H9 (cell line): Measurements from ENCODE around the gene ITIH4. TPM values are rescaled to one million over a fixed set of nuclear protein-coding genes. Genes with fewer than 3 reads are reported as not detected.

ENCODE experiments used
- DNase-seq: peaks from one replicate; pipeline ENCODE4 v3.0.0-alpha.2; 2017
- H2AFZ ChIP-seq: one replicate; pipeline ENCODE4 v1.6.1; 2013; ENCODE audit warnings: mild to moderate bottlenecking, low read length, control low read depth, moderate library complexity
- H2AK5ac ChIP-seq: 2 replicates; pipeline ENCODE4 v1.6.1; 2013; ENCODE audit warnings: low read length, control low read depth, mixed read lengths; ENCODE audit not compliant: insufficient read length
- H2BK120ac ChIP-seq: one replicate; pipeline ENCODE4 v1.6.1; 2013; ENCODE audit warnings: low read depth, mild to moderate bottlenecking, low read length, control low read depth, inconsistent platforms; ENCODE audit not compliant: poor library complexity, severe bottlenecking
- H2BK12ac ChIP-seq: 2 replicates; pipeline ENCODE4 v1.6.1; 2013; ENCODE audit warnings: low read length, control low read depth, mixed read lengths, low read depth; ENCODE audit not compliant: insufficient read length
- H2BK15ac ChIP-seq: 2 replicates; pipeline ENCODE4 v1.6.1; 2013; ENCODE audit warnings: low read depth, low read length, control low read depth
- H2BK20ac ChIP-seq: one replicate; pipeline ENCODE4 v1.6.1; 2013; ENCODE audit warnings: low read depth, mild to moderate bottlenecking, low read length, control low read depth, inconsistent platforms; ENCODE audit not compliant: poor library complexity, severe bottlenecking
- H2BK5ac ChIP-seq: 2 replicates; pipeline ENCODE4 v1.6.1; 2013; ENCODE audit warnings: low read length, control low read depth, mixed read lengths; ENCODE audit not compliant: insufficient read length
- H3K14ac ChIP-seq: 2 replicates; pipeline ENCODE4 v1.6.1; 2013; ENCODE audit warnings: low read length, control low read depth; ENCODE audit not compliant: insufficient read depth
- H3K18ac ChIP-seq: 2 replicates; pipeline ENCODE4 v1.6.1; 2013; ENCODE audit warnings: low read depth, mild to moderate bottlenecking, mixed read lengths, low read length, control low read depth; ENCODE audit not compliant: insufficient read length
- H3K23ac ChIP-seq: 2 replicates; pipeline ENCODE4 v1.6.1; 2013; ENCODE audit warnings: low read length, control low read depth, mixed read lengths, low read depth; ENCODE audit not compliant: insufficient read length
- H3K23me2 ChIP-seq: 2 replicates; pipeline ENCODE4 v1.6.1; 2013; ENCODE audit warnings: low read depth, mild to moderate bottlenecking, mixed read lengths, low read length, control low read depth; ENCODE audit not compliant: insufficient read length, poor library complexity, severe bottlenecking
- H3K27ac ChIP-seq: 2 replicates; pipeline ENCODE4 v1.5.1; 2013; ENCODE audit warnings: low read length, control low read depth, mixed read lengths, low read depth; ENCODE audit not compliant: insufficient read length
- H3K27me3 ChIP-seq: 2 replicates; pipeline ENCODE4 v1.6.1; 2013; ENCODE audit warnings: low read length, control low read depth, inconsistent platforms; ENCODE audit not compliant: insufficient read depth
- H3K4ac ChIP-seq: 2 replicates; pipeline ENCODE4 v1.6.1; 2013; ENCODE audit warnings: low read depth, mild to moderate bottlenecking, control low read depth, inconsistent platforms, low read length, moderate library complexity
- H3K4me1 ChIP-seq: 2 replicates; pipeline ENCODE4 v1.6.1; 2013; ENCODE audit warnings: low read length, control low read depth, inconsistent platforms; ENCODE audit not compliant: insufficient read depth
- H3K4me2 ChIP-seq: 2 replicates; pipeline ENCODE4 v1.6.1; 2013; ENCODE audit warnings: low read length, control low read depth, mixed read lengths; ENCODE audit not compliant: insufficient read length, insufficient read depth
- H3K56ac ChIP-seq: 2 replicates; pipeline ENCODE4 v1.6.1; 2013; ENCODE audit warnings: low read depth, mild to moderate bottlenecking, mixed read lengths, low read length, control low read depth; ENCODE audit not compliant: insufficient read length
- H3K79me1 ChIP-seq: 2 replicates; pipeline ENCODE4 v1.6.1; 2013; ENCODE audit warnings: low read depth, mild to moderate bottlenecking, moderate library complexity, low read length, control low read depth, inconsistent platforms; ENCODE audit not compliant: insufficient read depth, poor library complexity, severe bottlenecking
- H3K79me2 ChIP-seq: 2 replicates; pipeline ENCODE4 v1.6.1; 2013; ENCODE audit warnings: low read length, control low read depth, inconsistent platforms; ENCODE audit not compliant: insufficient read depth
- H3K9ac ChIP-seq: 2 replicates; pipeline ENCODE4 v1.6.1; 2013; ENCODE audit warnings: low read length, control low read depth, mixed read lengths; ENCODE audit not compliant: insufficient read length; ENCODE audit errors: extremely low read depth
- H3K9me3 ChIP-seq: one replicate; pipeline ENCODE4 v1.6.1; 2013; ENCODE audit warnings: low read depth, low read length, inconsistent platforms; ENCODE audit not compliant: control insufficient read depth
- H3T11ph ChIP-seq: one replicate; pipeline ENCODE4 v1.6.1; 2013; ENCODE audit warnings: mild to moderate bottlenecking, low read length, control low read depth, inconsistent platforms
- H4K20me1 ChIP-seq: one replicate; pipeline ENCODE4 v1.6.1; 2013; ENCODE audit not compliant: control insufficient read depth, insufficient read length, insufficient read depth
- H4K5ac ChIP-seq: 2 replicates; pipeline ENCODE4 v1.6.1; 2013; ENCODE audit warnings: low read depth, mild to moderate bottlenecking, mixed read lengths, low read length, control low read depth; ENCODE audit not compliant: insufficient read length
- H4K8ac ChIP-seq: replicated peaks from 2 replicates; pipeline ENCODE4 v1.6.1; 2013; ENCODE audit warnings: low read length, control low read depth, mixed read lengths, low read depth; ENCODE audit not compliant: insufficient read length
- H4K91ac ChIP-seq: 2 replicates; pipeline ENCODE4 v1.6.1; 2013; ENCODE audit warnings: low read depth, mild to moderate bottlenecking, moderate library complexity, mixed read lengths, low read length, control low read depth; ENCODE audit not compliant: insufficient read length
- H3K27ac Mint-ChIP-seq, 3 experiments: 2 replicates in 2 of 3; 3 replicates in 1 of 3; pipeline ENCODE4 v1.8.0; 2020 to 2021; ENCODE audit warnings: mixed read lengths in 3 of 3, mild to moderate bottlenecking in 1 of 3, moderate library complexity in 1 of 3
- H3K27me3 Mint-ChIP-seq: 2 replicates; pipeline ENCODE4 v1.8.0; 2021; ENCODE audit warnings: low read depth, mild to moderate bottlenecking, moderate library complexity, mixed read lengths
- H3K36me3 Mint-ChIP-seq, 3 experiments: 2 replicates in 2 of 3; 3 replicates in 1 of 3; pipeline ENCODE4 v1.8.0; 2020 to 2021; ENCODE audit warnings: low read depth in 3 of 3, mixed read lengths in 3 of 3; ENCODE audit not compliant: insufficient read depth in 1 of 3
- H3K4me1 Mint-ChIP-seq, 2 experiments: 2 replicates each; pipeline ENCODE4 v1.8.0; 2020; ENCODE audit warnings: mixed read lengths in 2 of 2
- H3K4me3 Mint-ChIP-seq, 2 experiments: 2 replicates in 1 of 2; 3 replicates in 1 of 2; pipeline ENCODE4 v1.8.0; 2020 to 2021; ENCODE audit warnings: mild to moderate bottlenecking in 2 of 2, mixed read lengths in 2 of 2, moderate library complexity in 1 of 2
- H3K9me3 Mint-ChIP-seq, 2 experiments: 2 replicates in 1 of 2; 3 replicates in 1 of 2; pipeline ENCODE4 v1.8.0; 2020; ENCODE audit warnings: mild to moderate bottlenecking in 2 of 2, mixed read lengths in 2 of 2, moderate library complexity in 1 of 2
- WGBS: extraction: QIAGEN DNeasy Blood & Tissue Kit; methylation state at CpG from one replicate; pipeline ENCODE4 v1.1.7; 2013; ENCODE audit warnings: missing lambda C conversion rate, low lambda C conversion rate, mixed read lengths; ENCODE audit not compliant: insufficient read length; ENCODE audit errors: extremely low coverage; 5-methylcytosine and 5-hydroxymethylcytosine counted together
- total RNA-seq: library from RNA; stranded (reverse); gene quantifications from 2 replicates; pipeline ENCODE4 v1.2.1, GENCODE V29; 2021
- TF ChIP-seq, protein P1 (sequence below): fragments of 200-600 bp; sonication (generic); conservative IDR thresholded peaks from 3 replicates; pipeline ENCODE4 v1.8.0; 2021; ENCODE audit warnings: antibody characterized with exemption, mild to moderate bottlenecking

The ITIH4 gene
- total RNA-seq, 1 experiment from 2014 or later, result 3.0 TPM

DNA sequence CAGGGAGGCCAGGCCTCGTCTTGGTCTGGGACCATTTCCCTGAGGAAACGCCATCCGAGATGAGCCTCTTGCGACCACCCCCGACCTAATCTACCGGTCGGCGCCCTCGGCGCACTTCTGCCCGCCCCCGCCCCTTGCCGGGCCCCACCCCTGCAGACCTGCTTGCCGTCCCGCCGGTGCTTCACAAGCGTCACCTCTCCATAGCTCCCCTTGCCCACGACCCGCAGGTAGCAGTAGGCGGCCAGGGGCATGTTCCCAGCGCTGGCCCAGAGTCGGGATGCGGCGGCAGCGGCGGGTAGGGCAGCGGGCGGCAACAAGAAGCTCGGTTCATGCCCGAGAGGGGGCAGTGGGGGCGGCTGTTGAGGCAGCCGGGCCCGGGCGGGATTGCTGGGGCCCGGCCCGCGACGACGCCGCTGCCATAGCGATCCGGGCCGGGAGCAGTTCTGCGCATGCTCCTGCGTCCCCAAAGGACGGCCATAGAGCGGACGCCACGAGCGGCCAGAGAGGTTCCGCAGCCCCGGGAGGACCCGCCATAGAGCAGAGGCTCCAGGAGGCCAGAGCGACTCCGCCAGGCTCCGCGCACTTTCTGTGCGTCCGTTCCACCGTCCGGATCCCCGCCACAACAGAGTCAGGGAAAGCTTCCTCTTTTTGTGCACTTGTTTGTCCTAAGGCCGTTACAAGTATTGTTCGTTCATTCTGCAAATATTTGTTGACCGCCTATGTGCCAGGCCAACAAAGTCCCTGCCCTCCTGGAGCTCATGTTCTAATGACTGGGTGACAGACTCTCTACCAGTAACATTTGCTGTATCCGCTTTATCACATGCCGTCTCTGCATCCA lies 59.8 kb downstream of the ITIH4 start, which contains the start of gene NEK4:
Gene NEK4, minus strand, starts transcription at position 445 of the 838 bp plus-strand sequence. Its CDS starts 194 bp downstream, at position 251.
- peak within 1 kb of the TSS; percentile 94 for H3K9ac ChIP-seq
- H2BK5ac ChIP-seq, result no peak within 1 kb of the TSS
- no peak within 1 kb of the TSS for H3K23ac ChIP-seq
- H3K23me2 ChIP-seq, result peaks cover 6% of the 10 kb centered on the region
- H3K4ac ChIP-seq, result no peak within 1 kb of the TSS
- H4K20me1 ChIP-seq, result no peaks in the 10 kb centered on the region
- Mint-ChIP-seq H3K27me3 (peaks cover 6% of the 10 kb centered on the region; the same call in 1 of the 2 replicates), H3K36me3 (peaks cover 3 to 23% (median 20%) of the 10 kb centered on the region in 3 experiments; a peak in 6 of 7 replicates), H3K4me3 (peak within 1 kb of the TSS; percentile 82 to 92), H3K27ac (peak within 1 kb of the TSS; percentile 77 to 99 (median 98)), H3K4me1 (peaks cover 9 to 16% of the 10 kb centered on the region in 2 experiments), H3K9me3 (no peaks in the 10 kb centered on the region)
- H3K79me1 ChIP-seq, result no peaks in the 10 kb centered on the region
- H2AK5ac ChIP-seq, result no peak within 1 kb of the TSS
- H3K27me3 ChIP-seq, result no peaks in the 10 kb centered on the region
- peak within 1 kb of the TSS; percentile 13 for H3K27ac ChIP-seq
- peak within 1 kb of the TSS; percentile 75 for H3K14ac ChIP-seq
- peak within 1 kb of the TSS; percentile 72 for H3K18ac ChIP-seq
- H3K4me1 ChIP-seq, result no peaks in the 10 kb centered on the region
- no peak within 1 kb of the TSS for H2BK20ac ChIP-seq
- H2BK120ac ChIP-seq, result no peak within 1 kb of the TSS
- H3K9me3 ChIP-seq, result no peaks in the 10 kb centered on the region
- H2BK15ac ChIP-seq, result no peak within 1 kb of the TSS
- H3K56ac ChIP-seq, result no peak within 1 kb of the TSS
- peak; percentile 93 for DNase-seq
- H4K5ac ChIP-seq, result peak within 1 kb of the TSS; percentile 58
- H3K4me2 ChIP-seq, result peak within 1 kb of the TSS; percentile 95
- no peak within 1 kb of the TSS for H3T11ph ChIP-seq
- WGBS, result no CpG with 5 or more reads among the region's 67 CpGs
- no peak within 1 kb of the TSS for H4K91ac ChIP-seq
- H3K79me2 ChIP-seq, result no peaks in the 10 kb centered on the region; the same call in 1 of the 2 replicates
- TF ChIP-seq, protein P1, sequence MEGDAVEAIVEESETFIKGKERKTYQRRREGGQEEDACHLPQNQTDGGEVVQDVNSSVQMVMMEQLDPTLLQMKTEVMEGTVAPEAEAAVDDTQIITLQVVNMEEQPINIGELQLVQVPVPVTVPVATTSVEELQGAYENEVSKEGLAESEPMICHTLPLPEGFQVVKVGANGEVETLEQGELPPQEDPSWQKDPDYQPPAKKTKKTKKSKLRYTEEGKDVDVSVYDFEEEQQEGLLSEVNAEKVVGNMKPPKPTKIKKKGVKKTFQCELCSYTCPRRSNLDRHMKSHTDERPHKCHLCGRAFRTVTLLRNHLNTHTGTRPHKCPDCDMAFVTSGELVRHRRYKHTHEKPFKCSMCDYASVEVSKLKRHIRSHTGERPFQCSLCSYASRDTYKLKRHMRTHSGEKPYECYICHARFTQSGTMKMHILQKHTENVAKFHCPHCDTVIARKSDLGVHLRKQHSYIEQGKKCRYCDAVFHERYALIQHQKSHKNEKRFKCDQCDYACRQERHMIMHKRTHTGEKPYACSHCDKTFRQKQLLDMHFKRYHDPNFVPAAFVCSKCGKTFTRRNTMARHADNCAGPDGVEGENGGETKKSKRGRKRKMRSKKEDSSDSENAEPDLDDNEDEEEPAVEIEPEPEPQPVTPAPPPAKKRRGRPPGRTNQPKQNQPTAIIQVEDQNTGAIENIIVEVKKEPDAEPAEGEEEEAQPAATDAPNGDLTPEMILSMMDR, result no peak; the same call in 2 of the 3 replicates
- H2BK12ac ChIP-seq, result no peak within 1 kb of the TSS
- H4K8ac ChIP-seq, result no peak within 1 kb of the TSS
- H2AFZ ChIP-seq, result no peak within 1 kb of the TSS
